AG09319 (cell line): Measurements from ENCODE around the gene BAHD1.

Experiments used
- DNase-seq: peaks from one replicate; pipeline ENCODE4 v3.0.0-alpha.2; 2010; ENCODE audit warnings: low read depth; ENCODE audit errors: extremely low read depth
- TF ChIP-seq, protein P1 (sequence below): IDR thresholded peaks from 2 replicates; pipeline ENCODE4 v1.5.1; 2011; ENCODE audit warnings: low read depth, mild to moderate bottlenecking, inconsistent platforms, low read length, moderate library complexity

BAHD1 gene

DNA sequence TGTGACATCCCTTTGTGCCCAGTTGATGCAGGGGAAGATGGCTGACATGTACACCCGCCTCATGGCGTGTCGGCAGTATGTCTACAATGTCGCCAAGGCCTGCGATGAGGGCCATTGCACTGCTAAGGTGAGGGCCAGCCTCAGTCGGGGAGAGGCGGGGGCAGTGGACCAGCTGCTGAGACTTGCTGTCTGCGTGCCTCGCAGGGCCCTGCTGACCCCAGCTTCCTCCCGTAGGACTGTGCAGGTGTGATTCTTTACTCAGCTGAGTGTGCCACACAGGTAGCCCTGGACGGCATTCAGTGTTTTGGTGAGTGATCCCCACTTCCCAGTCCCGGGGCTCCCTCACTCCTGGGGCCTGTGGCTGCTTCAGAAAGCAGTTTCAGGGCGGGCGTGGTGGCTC, 24.7 kb upstream of the BAHD1 start:
- TF ChIP-seq, protein P1, sequence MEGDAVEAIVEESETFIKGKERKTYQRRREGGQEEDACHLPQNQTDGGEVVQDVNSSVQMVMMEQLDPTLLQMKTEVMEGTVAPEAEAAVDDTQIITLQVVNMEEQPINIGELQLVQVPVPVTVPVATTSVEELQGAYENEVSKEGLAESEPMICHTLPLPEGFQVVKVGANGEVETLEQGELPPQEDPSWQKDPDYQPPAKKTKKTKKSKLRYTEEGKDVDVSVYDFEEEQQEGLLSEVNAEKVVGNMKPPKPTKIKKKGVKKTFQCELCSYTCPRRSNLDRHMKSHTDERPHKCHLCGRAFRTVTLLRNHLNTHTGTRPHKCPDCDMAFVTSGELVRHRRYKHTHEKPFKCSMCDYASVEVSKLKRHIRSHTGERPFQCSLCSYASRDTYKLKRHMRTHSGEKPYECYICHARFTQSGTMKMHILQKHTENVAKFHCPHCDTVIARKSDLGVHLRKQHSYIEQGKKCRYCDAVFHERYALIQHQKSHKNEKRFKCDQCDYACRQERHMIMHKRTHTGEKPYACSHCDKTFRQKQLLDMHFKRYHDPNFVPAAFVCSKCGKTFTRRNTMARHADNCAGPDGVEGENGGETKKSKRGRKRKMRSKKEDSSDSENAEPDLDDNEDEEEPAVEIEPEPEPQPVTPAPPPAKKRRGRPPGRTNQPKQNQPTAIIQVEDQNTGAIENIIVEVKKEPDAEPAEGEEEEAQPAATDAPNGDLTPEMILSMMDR, result no peak
- DNase-seq, result no peak

DNA sequence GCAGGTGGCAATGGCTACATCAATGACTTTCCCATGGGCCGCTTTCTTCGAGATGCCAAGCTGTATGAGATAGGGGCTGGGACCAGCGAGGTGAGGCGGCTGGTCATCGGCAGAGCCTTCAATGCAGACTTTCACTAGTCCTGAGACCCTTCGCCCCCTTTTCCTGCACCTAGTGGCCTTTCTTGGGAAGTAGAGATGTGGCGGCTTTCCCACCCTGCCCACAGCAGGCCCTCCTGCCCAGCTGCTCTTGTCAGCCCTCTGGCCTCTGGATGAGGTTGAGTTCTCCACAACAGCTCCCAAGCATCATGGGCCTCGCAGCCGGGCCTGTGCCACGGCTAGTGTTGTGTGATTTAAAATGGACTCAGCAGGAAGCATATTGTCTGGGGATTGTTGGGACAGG, 22.6 kb upstream of the BAHD1 start:
- no peak for DNase-seq
- TF ChIP-seq, protein P1, result no peak

DNA sequence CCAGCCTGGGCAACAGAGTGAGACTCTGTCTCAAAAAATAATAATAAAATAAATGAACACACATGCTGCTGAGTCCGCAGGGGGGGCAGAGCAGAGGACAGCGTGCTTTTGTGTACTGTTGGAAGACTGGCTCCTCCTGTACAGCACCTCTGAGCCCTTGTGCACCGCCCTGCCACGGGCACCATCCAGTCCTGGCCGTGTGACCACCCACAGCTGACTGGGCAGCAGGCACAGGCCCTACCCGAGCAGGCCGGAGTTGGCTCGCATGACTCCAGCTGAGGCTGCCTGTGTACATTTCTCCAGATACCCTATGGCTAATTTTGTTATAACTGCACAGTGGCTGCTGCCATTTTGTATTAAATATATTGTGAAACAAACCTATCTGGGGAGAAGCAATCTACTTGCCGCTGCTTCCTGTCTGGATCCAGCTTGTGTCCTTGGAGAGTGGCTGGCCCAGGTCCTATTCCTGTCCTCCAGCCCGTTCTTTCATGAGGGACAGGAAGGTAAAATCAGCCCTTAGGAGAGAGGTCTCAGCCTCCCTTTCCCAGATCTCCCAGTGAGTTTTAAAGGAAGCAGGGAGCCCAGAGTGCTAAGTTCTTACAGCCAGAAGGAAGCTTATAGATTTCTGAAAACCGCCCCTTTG, 20.6 kb upstream of the BAHD1 start:
- no peak for DNase-seq
- TF ChIP-seq, protein P1, result no peak

DNA sequence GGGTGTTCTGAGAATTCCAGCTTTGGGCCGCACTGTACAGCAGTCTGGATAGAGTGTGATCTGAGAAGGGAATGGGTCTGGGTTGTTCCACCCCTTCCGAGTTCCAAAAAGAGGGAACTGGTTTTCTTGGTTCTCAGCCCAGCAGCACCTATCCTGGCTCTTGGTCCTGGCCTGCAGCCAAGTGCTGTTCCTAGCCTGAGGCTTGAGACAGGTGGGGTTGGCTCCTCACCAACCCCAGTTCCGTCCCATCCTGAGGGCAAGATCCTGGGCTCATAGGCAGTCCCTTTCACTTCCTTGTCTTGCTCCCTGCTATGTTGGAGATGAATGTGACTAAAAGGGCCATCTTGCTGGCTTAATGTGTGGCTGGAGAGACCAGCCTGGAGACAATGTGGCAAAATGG, 20.0 kb upstream of the BAHD1 start:
- no peak for DNase-seq
- TF ChIP-seq, protein P1, result no peak

DNA sequence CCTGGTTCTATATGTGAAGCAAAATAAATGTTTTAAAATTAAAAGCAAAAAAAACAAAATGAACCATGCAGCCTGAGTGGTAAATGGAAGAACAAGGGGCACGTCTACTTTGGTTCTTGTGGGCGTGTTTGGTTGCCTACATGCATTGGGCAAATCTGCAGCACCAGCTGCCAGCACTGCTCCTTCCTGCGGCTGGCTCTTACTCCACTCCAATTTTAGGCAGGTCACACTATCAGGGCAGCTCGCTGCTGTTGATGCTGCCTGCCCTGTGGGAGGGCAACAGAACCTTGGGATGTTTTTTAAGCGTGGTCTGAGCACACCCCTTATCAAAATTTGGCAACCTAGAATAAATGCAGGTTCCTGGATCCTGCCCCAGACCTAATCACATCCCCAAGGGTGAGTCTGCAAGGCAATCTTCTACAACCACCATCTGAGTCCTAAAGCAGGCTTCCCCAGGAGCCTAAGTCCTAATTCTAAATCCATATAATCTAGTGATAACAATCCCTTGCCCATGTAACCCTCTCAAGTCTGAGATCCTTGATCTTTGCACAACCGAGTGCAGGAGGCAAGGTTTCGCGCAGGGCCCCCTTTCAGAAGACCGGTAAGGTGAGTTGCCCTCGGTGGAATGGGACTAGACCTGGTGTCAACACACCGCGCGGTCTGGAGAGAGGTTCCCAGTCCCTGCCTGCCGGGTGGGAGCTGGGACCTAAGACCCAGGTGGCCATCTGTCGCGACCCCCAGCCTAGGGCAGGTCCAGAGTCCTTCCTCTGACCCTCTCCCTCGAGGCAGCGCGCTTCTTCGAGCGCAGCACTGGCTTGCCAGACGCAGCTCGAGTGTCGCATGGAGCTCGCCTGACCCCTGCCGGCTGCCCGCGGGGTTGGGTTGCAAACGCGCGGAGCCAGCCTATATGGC, 19.3 kb upstream of the BAHD1 start:
- TF ChIP-seq, protein P1, result peak; percentile 95
- no peak for DNase-seq

DNA sequence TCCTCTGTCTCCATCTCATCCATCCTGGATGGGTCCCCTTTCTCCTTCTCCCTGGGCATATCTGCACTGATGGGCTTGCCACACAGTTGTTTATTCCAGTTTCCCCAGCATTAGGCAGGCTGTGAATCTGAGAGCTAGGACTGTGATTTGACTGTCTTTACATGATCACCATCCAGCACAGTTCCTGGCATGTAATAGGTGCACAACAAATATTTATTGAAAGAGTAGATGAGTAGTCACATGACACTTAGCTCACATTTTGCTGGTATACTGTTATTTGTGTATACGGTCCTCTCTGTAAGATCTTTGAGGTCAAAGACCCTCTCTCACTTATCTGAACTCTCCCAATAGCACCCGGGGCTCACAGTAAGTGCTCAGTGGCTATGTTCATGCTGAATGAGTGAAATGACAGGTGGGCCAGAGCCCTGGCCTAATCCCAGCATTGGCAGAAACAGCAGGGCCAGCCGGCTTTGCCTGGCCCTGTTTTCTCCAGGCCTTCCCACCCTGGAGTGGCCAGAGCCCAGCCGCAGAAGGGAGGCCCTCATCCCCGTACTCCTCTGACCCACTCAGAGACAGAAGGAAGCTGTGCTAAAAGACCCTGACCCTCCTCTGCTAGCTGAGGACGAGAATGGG, 16.2 kb upstream of the BAHD1 start:
- no peak for DNase-seq
- TF ChIP-seq, protein P1, result no peak

DNA sequence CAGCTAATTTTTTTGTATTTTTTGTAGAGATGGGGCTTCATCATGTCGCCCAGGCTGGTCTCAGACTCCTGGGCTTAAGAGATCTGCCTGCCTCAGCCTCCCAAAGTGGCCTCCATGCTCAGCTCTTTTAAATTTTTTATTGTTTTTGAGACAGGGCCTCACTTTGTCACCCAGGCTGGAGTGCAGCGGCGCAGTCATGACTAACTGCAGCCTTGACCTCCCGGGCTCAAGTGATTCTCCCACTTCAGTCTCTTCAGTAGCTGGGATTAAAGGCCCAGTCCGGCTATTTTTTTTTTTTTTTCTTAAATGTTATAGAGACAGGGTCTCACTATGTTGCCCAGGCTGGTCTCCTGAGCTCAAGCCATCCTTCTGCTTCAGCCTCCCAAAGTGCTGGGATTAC, 15.1 kb upstream of the BAHD1 start:
- no peak for DNase-seq
- TF ChIP-seq, protein P1, result no peak
